GM23338 (cell line): Measurements from ENCODE around the gene PTPRJ. TPM values are rescaled to one million over a fixed set of nuclear protein-coding genes. Genes with fewer than 3 reads are reported as not detected.

Experiments used
- ATAC-seq: fragments of 200-7000 bp; cut with Tn5 transposase; 3 replicates; pipeline ENCODE4 v1.9.1; 2020
- DNase-seq: peaks from one replicate; pipeline ENCODE4 v3.0.0-alpha.2; 2015; ENCODE audit warnings: low spot score
- H2AFZ ChIP-seq: fragments of 200-600 bp; sonication (generic); 2 replicates; pipeline ENCODE4 v1.8.0; 2016; ENCODE audit warnings: antibody characterized with exemption, mild to moderate bottlenecking, moderate library complexity
- H3F3A ChIP-seq: fragments of 200-600 bp; sonication (generic); replicated peaks from 2 replicates; pipeline ENCODE4 v1.8.0; 2017; ENCODE audit warnings: antibody characterized with exemption, mixed run types, low read depth
- H3K27ac ChIP-seq: fragments of 200-600 bp; sonication (generic); 2 replicates; pipeline ENCODE4 v1.6.1; 2016; ENCODE audit warnings: low read depth
- H3K27me3 ChIP-seq: fragments of 200-600 bp; sonication (generic); 2 replicates; pipeline ENCODE4 v1.8.0; 2016; ENCODE audit warnings: mild to moderate bottlenecking, mixed run types, moderate library complexity; ENCODE audit not compliant: insufficient read depth
- H3K36me3 ChIP-seq: fragments of 200-600 bp; sonication (generic); 2 replicates; pipeline ENCODE4 v1.8.0; 2016; ENCODE audit warnings: mild to moderate bottlenecking; ENCODE audit not compliant: insufficient read depth
- H3K4me1 ChIP-seq: fragments of 200-600 bp; sonication (generic); 2 replicates; pipeline ENCODE4 v1.8.0; 2016; ENCODE audit warnings: mild to moderate bottlenecking, moderate library complexity; ENCODE audit not compliant: insufficient read depth
- H3K4me2 ChIP-seq: fragments of 200-600 bp; sonication (generic); 2 replicates; pipeline ENCODE4 v1.7.1; 2017; ENCODE audit warnings: mixed run types
- H3K4me3 ChIP-seq: fragments of 200-600 bp; sonication (generic); 2 replicates; pipeline ENCODE4 v1.6.1; 2016; ENCODE audit warnings: mixed run types
- H3K79me2 ChIP-seq: fragments of 200-600 bp; sonication (generic); replicated peaks from 2 replicates; pipeline ENCODE4 v1.8.0; 2017; ENCODE audit warnings: mild to moderate bottlenecking; ENCODE audit not compliant: insufficient read depth
- H3K9me2 ChIP-seq: fragments of 200-600 bp; sonication (generic); 2 replicates; pipeline ENCODE4 v1.8.0; 2017; ENCODE audit not compliant: insufficient read depth
- H4K20me1 ChIP-seq: fragments of 200-600 bp; sonication (generic); replicated peaks from 2 replicates; pipeline ENCODE4 v1.8.0; 2017; ENCODE audit warnings: mild to moderate bottlenecking; ENCODE audit not compliant: insufficient read depth
- H3K27ac Mint-ChIP-seq: 2 replicates; pipeline ENCODE4 v1.8.0; 2020; ENCODE audit warnings: inconsistent platforms, mild to moderate bottlenecking, moderate library complexity, mixed read lengths
- H3K27me3 Mint-ChIP-seq: 3 replicates; pipeline ENCODE4 v1.8.0; 2022; ENCODE audit warnings: low read depth, mild to moderate bottlenecking, moderate library complexity, mixed read lengths, inconsistent platforms; ENCODE audit not compliant: insufficient read depth, poor library complexity
- H3K36me3 Mint-ChIP-seq: 3 replicates; pipeline ENCODE4 v1.8.0; 2021; ENCODE audit warnings: low read depth, mild to moderate bottlenecking, inconsistent platforms, moderate library complexity, mixed read lengths
- H3K4me1 Mint-ChIP-seq: 3 replicates; pipeline ENCODE4 v1.8.0; 2020; ENCODE audit warnings: mild to moderate bottlenecking, inconsistent platforms, mixed read lengths
- H3K4me3 Mint-ChIP-seq: 3 replicates; pipeline ENCODE4 v1.8.0; 2021; ENCODE audit warnings: moderate library complexity, mild to moderate bottlenecking, inconsistent platforms, mixed read lengths
- H3K9me3 Mint-ChIP-seq: 3 replicates; pipeline ENCODE4 v1.8.0; 2020; ENCODE audit warnings: moderate library complexity, mild to moderate bottlenecking, inconsistent platforms, mixed read lengths
- CREB1 ChIP-seq: fragments of 250-450 bp; sonication (Bioruptor Pico); IDR thresholded peaks from 2 replicates; pipeline ENCODE4 v1.5.0; 2020; ENCODE audit warnings: low read depth, mild to moderate bottlenecking, moderate library complexity
- EZH2 ChIP-seq: fragments of 200-600 bp; sonication (generic); IDR thresholded peaks from one replicate; pipeline ENCODE4 v1.8.0; 2017; ENCODE audit warnings: antibody characterized with exemption, mild to moderate bottlenecking, low read depth; ENCODE audit not compliant: unreplicated experiment
- EZH2phosphoT487 ChIP-seq: fragments of 200-600 bp; sonication (generic); IDR thresholded peaks from one replicate; pipeline ENCODE4 v1.8.1; 2018; ENCODE audit warnings: antibody characterized with exemption; ENCODE audit not compliant: unreplicated experiment
- JUNB ChIP-seq: IDR thresholded peaks from one replicate; pipeline ENCODE4 v1.6.1; 2016; ENCODE audit warnings: antibody characterized with exemption; ENCODE audit not compliant: unreplicated experiment
- NANOG ChIP-seq: IDR thresholded peaks from 2 replicates; pipeline ENCODE4 v1.6.1; 2016; ENCODE audit warnings: antibody characterized with exemption, borderline replicate concordance
- POLR2AphosphoS5 ChIP-seq: IDR thresholded peaks from 2 replicates; pipeline ENCODE4 v1.6.1; 2016; ENCODE audit warnings: antibody characterized with exemption, low read depth
- STAT1 ChIP-seq: IDR thresholded peaks from one replicate; pipeline ENCODE4 v1.6.1; 2016; ENCODE audit warnings: antibody characterized with exemption; ENCODE audit not compliant: unreplicated experiment
- ZNF114 ChIP-seq: fragments of 250-450 bp; sonication (Bioruptor Pico); IDR thresholded peaks from 2 replicates; pipeline ENCODE4 v1.5.0; 2020; ENCODE audit warnings: mild to moderate bottlenecking, moderate library complexity
- ZNF331 ChIP-seq: fragments of 250-450 bp; sonication (Bioruptor Pico); IDR thresholded peaks from 2 replicates; pipeline ENCODE4 v1.5.0; 2020; ENCODE audit warnings: low read depth, mild to moderate bottlenecking, moderate library complexity
- polyA plus RNA-seq: library from polyadenylated mRNA; unstranded; fragments of >200 nt; fragmentation: Nextera tagmentation; extraction: Ambion mirVana; gene quantifications from 2 replicates; pipeline ENCODE4 v1.2.1, GENCODE V29; 2016
- total RNA-seq: library from RNA; depleted of rRNA; stranded (reverse); fragments of >200 nt; shearing (Covaris generic); gene quantifications from 2 replicates; pipeline ENCODE4 v1.2.3, GENCODE V29; 2014
- TF ChIP-seq, protein P1 (sequence below): IDR thresholded peaks from 2 replicates; pipeline ENCODE4 v1.6.1; 2016; ENCODE audit warnings: antibody characterized with exemption
- TF ChIP-seq, protein P2 (sequence below): IDR thresholded peaks from one replicate; pipeline ENCODE4 v1.6.1; 2018; ENCODE audit warnings: antibody characterized with exemption; ENCODE audit not compliant: unreplicated experiment
- TF ChIP-seq, protein P3 (sequence below), 2 experiments: fragments of 200-600 bp in 1 of 2; sonication (generic) in 1 of 2; conservative IDR thresholded peaks; 2 replicates each; pipeline versions ENCODE4 v1.5.1 to v1.6.1; 2016 to 2017; ENCODE audit warnings: antibody characterized with exemption in 2 of 2, low read depth in 2 of 2, mild to moderate bottlenecking in 2 of 2, moderate library complexity in 1 of 2
- TF ChIP-seq, protein P4 (sequence below): fragments of 250-450 bp; sonication (Bioruptor Pico); IDR thresholded peaks from 2 replicates; pipeline ENCODE4 v1.5.0; 2020; ENCODE audit warnings: mild to moderate bottlenecking, moderate library complexity

Gene PTPRJ
- total and polyA plus RNA-seq, 2 experiments from 2014 or later: 4.2 to 16.0 TPM

DNA sequence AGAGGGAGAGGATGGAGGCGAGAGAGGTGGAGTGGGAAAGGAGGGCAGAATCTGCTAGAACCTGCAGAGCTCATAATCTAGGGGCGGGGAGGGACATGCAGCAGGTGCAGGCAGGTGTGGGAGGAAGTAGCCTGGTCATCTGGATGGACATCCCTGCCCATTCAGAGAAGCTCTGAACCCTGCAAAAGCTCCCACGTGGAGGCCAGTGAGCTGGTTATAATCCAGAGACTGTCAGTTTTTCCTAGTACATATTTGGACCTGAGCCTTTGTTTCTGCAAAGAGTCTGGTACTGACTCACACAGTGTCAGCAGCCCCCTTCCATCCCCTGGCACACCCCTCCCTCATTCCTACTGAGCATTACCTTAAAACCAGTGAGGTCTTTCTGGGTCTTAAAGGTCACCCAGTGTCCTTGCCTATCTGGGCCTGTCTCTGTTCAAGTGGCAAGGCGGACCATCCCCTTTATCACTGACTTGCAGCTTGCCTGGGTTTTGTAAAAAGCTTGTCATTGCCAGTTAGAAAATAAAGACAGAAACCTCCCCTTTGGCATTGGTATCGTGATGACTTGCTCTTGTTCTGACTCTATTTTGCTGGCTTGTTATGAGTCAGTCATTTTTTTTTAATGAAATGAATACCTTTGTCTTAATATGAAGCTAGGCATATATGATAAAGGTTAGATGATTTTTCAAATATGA lies 26.1 kb downstream of the PTPRJ start:
- peaks cover 17% of the 10 kb centered on the region for H3K4me1 ChIP-seq
- peaks cover 35% of the 10 kb centered on the region for H3K4me1 Mint-ChIP-seq
- H3K27me3 ChIP-seq: no peaks in the 10 kb centered on the region
- no peak overlapping the region for H3K4me2 ChIP-seq
- H2AFZ ChIP-seq: no peak overlapping the region
- ATAC-seq (no peak), DNase-seq (no peak)
- no peaks in the 10 kb centered on the region for H3K9me3 Mint-ChIP-seq
- H3K27ac Mint-ChIP-seq: no peak overlapping the region
- peaks cover 5% of the 10 kb centered on the region; the same call in 1 of the 2 replicates for H4K20me1 ChIP-seq
- H3K9me2 ChIP-seq: no peaks in the 10 kb centered on the region
- TF ChIP-seq STAT1 (no peak), ZNF331 (CRISPR knock-in tag) (no peak), JUNB (no peak), EZH2phosphoT487 (no peak), EZH2 (no peak), POLR2AphosphoS5 (no peak), CREB1 (CRISPR knock-in tag) (no peak), NANOG (no peak), ZNF114 (no peak)
- TF ChIP-seq, protein P1, sequence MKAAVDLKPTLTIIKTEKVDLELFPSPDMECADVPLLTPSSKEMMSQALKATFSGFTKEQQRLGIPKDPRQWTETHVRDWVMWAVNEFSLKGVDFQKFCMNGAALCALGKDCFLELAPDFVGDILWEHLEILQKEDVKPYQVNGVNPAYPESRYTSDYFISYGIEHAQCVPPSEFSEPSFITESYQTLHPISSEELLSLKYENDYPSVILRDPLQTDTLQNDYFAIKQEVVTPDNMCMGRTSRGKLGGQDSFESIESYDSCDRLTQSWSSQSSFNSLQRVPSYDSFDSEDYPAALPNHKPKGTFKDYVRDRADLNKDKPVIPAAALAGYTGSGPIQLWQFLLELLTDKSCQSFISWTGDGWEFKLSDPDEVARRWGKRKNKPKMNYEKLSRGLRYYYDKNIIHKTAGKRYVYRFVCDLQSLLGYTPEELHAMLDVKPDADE: no peak
- TF ChIP-seq, protein P2, sequence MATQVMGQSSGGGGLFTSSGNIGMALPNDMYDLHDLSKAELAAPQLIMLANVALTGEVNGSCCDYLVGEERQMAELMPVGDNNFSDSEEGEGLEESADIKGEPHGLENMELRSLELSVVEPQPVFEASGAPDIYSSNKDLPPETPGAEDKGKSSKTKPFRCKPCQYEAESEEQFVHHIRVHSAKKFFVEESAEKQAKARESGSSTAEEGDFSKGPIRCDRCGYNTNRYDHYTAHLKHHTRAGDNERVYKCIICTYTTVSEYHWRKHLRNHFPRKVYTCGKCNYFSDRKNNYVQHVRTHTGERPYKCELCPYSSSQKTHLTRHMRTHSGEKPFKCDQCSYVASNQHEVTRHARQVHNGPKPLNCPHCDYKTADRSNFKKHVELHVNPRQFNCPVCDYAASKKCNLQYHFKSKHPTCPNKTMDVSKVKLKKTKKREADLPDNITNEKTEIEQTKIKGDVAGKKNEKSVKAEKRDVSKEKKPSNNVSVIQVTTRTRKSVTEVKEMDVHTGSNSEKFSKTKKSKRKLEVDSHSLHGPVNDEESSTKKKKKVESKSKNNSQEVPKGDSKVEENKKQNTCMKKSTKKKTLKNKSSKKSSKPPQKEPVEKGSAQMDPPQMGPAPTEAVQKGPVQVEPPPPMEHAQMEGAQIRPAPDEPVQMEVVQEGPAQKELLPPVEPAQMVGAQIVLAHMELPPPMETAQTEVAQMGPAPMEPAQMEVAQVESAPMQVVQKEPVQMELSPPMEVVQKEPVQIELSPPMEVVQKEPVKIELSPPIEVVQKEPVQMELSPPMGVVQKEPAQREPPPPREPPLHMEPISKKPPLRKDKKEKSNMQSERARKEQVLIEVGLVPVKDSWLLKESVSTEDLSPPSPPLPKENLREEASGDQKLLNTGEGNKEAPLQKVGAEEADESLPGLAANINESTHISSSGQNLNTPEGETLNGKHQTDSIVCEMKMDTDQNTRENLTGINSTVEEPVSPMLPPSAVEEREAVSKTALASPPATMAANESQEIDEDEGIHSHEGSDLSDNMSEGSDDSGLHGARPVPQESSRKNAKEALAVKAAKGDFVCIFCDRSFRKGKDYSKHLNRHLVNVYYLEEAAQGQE: no peak
- TF ChIP-seq, protein P3, sequence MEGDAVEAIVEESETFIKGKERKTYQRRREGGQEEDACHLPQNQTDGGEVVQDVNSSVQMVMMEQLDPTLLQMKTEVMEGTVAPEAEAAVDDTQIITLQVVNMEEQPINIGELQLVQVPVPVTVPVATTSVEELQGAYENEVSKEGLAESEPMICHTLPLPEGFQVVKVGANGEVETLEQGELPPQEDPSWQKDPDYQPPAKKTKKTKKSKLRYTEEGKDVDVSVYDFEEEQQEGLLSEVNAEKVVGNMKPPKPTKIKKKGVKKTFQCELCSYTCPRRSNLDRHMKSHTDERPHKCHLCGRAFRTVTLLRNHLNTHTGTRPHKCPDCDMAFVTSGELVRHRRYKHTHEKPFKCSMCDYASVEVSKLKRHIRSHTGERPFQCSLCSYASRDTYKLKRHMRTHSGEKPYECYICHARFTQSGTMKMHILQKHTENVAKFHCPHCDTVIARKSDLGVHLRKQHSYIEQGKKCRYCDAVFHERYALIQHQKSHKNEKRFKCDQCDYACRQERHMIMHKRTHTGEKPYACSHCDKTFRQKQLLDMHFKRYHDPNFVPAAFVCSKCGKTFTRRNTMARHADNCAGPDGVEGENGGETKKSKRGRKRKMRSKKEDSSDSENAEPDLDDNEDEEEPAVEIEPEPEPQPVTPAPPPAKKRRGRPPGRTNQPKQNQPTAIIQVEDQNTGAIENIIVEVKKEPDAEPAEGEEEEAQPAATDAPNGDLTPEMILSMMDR (conservative IDR thresholded peaks at IDR 0.05; ENCODE audit: low read depth in 2 of 2): no peak
- TF ChIP-seq, protein P4, sequence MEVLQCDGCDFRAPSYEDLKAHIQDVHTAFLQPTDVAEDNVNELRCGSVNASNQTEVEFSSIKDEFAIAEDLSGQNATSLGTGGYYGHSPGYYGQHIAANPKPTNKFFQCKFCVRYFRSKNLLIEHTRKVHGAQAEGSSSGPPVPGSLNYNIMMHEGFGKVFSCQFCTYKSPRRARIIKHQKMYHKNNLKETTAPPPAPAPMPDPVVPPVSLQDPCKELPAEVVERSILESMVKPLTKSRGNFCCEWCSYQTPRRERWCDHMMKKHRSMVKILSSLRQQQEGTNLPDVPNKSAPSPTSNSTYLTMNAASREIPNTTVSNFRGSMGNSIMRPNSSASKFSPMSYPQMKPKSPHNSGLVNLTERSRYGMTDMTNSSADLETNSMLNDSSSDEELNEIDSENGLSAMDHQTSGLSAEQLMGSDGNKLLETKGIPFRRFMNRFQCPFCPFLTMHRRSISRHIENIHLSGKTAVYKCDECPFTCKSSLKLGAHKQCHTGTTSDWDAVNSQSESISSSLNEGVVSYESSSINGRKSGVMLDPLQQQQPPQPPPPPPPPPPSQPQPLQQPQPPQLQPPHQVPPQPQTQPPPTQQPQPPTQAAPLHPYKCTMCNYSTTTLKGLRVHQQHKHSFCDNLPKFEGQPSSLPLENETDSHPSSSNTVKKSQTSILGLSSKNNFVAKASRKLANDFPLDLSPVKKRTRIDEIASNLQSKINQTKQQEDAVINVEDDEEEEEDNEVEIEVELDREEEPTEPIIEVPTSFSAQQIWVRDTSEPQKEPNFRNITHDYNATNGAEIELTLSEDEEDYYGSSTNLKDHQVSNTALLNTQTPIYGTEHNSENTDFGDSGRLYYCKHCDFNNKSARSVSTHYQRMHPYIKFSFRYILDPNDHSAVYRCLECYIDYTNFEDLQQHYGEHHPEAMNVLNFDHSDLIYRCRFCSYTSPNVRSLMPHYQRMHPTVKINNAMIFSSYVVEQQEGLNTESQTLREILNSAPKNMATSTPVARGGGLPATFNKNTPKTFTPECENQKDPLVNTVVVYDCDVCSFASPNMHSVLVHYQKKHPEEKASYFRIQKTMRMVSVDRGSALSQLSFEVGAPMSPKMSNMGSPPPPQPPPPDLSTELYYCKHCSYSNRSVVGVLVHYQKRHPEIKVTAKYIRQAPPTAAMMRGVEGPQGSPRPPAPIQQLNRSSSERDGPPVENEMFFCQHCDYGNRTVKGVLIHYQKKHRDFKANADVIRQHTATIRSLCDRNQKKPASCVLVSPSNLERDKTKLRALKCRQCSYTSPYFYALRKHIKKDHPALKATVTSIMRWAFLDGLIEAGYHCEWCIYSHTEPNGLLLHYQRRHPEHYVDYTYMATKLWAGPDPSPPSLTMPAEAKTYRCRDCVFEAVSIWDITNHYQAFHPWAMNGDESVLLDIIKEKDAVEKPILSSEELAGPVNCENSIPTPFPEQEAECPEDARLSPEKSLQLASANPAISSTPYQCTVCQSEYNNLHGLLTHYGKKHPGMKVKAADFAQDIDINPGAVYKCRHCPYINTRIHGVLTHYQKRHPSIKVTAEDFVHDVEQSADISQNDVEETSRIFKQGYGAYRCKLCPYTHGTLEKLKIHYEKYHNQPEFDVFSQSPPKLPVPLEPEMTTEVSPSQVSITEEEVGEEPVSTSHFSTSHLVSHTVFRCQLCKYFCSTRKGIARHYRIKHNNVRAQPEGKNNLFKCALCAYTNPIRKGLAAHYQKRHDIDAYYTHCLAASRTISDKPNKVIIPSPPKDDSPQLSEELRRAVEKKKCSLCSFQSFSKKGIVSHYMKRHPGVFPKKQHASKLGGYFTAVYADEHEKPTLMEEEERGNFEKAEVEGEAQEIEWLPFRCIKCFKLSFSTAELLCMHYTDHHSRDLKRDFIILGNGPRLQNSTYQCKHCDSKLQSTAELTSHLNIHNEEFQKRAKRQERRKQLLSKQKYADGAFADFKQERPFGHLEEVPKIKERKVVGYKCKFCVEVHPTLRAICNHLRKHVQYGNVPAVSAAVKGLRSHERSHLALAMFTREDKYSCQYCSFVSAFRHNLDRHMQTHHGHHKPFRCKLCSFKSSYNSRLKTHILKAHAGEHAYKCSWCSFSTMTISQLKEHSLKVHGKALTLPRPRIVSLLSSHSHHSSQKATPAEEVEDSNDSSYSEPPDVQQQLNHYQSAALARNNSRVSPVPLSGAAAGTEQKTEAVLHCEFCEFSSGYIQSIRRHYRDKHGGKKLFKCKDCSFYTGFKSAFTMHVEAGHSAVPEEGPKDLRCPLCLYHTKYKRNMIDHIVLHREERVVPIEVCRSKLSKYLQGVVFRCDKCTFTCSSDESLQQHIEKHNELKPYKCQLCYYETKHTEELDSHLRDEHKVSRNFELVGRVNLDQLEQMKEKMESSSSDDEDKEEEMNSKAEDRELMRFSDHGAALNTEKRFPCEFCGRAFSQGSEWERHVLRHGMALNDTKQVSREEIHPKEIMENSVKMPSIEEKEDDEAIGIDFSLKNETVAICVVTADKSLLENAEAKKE: no peak
- no peaks in the 10 kb centered on the region for H3K36me3 ChIP-seq
- H3K27ac ChIP-seq: no peak overlapping the region
- 0 out of 2 replicates have a peak, but pooled peaks cover 2% of the 10 kb centered on the region for H3F3A ChIP-seq
- H3K79me2 ChIP-seq: peaks cover 50% of the 10 kb centered on the region
- H3K36me3 Mint-ChIP-seq: no peaks in the 10 kb centered on the region
- H3K4me3 Mint-ChIP-seq: no peak overlapping the region
- no peak overlapping the region for H3K4me3 ChIP-seq
- H3K27me3 Mint-ChIP-seq: peaks cover 10% of the 10 kb centered on the region
